ENCODE results near the gene ST6GAL1. TPM values are rescaled to one million over a fixed set of nuclear protein-coding genes. Genes with fewer than 3 reads are reported as not detected.

ST6GAL1 gene
- total and polyA plus RNA-seq, 10 of the 15 experiments (the other 5 are each of a cell fraction or from before 2014, with no cell fraction given): 74.2 to 248 (median 149) TPM

GRCh38 chr3:186930143-186930640 is at the start of gene ST6GAL1 (continued):
- TF ChIP-seq ZBTB11 (CRISPR knock-in tag; IDR thresholded peaks at IDR 0.05) (no peak), EED (IDR thresholded peaks at IDR 0.05; ENCODE audit: low read depth) (peak; percentile 14; the same call in 1 of the 2 replicates), ZBTB4 (CRISPR knock-in tag; IDR thresholded peaks at IDR 0.05) (no peak), E4F1 (IDR thresholded peaks at IDR 0.05; ENCODE audit: borderline replicate concordance, partially characterized antibody) (no peak), PBX3 (IDR thresholded peaks at IDR 0.05; ENCODE audit: insufficient replicate concordance, low read depth, low read length) (no peak), TAF1 (IDR thresholded peaks at IDR 0.05; ENCODE audit: borderline replicate concordance, low read depth, low read length) (no peak), ESRRA (IDR thresholded peaks at IDR 0.05; ENCODE audit: low read length) (no peak), IKZF2 (IDR thresholded peaks at IDR 0.05) (peak; percentile 36 to 59; a peak in 1 of 4 replicates), DPF2 (IDR thresholded peaks at IDR 0.05) (no peak), HCFC1 (IDR thresholded peaks at IDR 0.05; ENCODE audit: low read length) (no peak), CHD1 (IDR thresholded peaks at IDR 0.05; ENCODE audit: low read depth, low read length) (no peak), PML (IDR thresholded peaks at IDR 0.05; ENCODE audit: low read length) (0 out of 2 replicates have a peak, but pooled peaks have one; percentile 13), TCF12 (IDR thresholded peaks at IDR 0.05; ENCODE audit: low read depth, low read length) (no peak), NBN (IDR thresholded peaks at IDR 0.05) (0 out of 2 replicates have a peak, but pooled peaks have one; percentile 47), MEF2B (IDR thresholded peaks at IDR 0.05; ENCODE audit: partially characterized antibody, poor library complexity, severe bottlenecking) (no peak), MYB (IDR thresholded peaks at IDR 0.05; ENCODE audit: borderline replicate concordance, low read depth, low read length) (no peak), POU2F2 (IDR thresholded peaks at IDR 0.05; ENCODE audit: borderline replicate concordance, low read depth, low read length) (peak; percentile 92), BACH1 (IDR thresholded peaks at IDR 0.05; ENCODE audit: borderline replicate concordance) (no peak), BHLHE40 (IDR thresholded peaks at IDR 0.05; ENCODE audit: borderline replicate concordance in 1 of 2, low read depth in 2 of 2, low read length in 1 of 2) (no peak), POLR2A (IDR thresholded peaks at IDR 0.05; ENCODE audit: low read depth, low read length) (peak; percentile 76)

Data from GM12878 (cell line).